GM13977 (cell line): ENCODE results near the gene MTOR.

ENCODE experiments used
- DNase-seq: peaks from one replicate; pipeline ENCODE4 v3.0.0; 2012; ENCODE audit warnings: low spot score
- in situ Hi-C: fragments of 300-500 bp; cut with MboI; formaldehyde crosslinking; loops from one replicate; pipeline ENCODE4 v1.12.0; 2022; ENCODE audit warnings: low sequenced_read_pairs, low pct_unique_long_range_greater_than_20kb, mixed read lengths, inconsistent platforms; ENCODE audit not compliant: unreplicated experiment
- TF ChIP-seq, protein P1 (sequence below): IDR thresholded peaks from 2 replicates; pipeline ENCODE4 v1.5.1; 2012; ENCODE audit warnings: mild to moderate bottlenecking, control low read depth; ENCODE audit not compliant: insufficient read depth; ENCODE audit errors: extremely low read depth, missing control alignments

The MTOR gene

DNA sequence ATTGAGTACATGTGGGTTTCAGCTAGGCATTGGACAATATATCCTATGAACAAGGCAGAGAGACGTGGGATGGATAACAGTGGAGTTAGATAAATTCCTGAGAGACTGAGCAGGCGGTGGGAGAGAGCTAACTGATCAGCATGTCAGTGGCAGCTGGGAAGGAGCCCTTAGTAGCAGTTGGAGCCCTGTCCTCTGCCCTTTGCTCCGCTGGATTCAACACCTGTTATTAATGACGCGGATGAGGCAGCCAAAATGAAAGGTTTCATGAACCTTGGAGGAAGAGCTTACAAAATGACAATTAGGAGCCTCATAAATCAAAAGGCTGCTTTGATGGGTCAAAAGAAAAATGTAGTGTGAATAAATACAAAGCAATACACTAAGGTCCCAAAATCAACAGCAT, 26.7 kb upstream of the MTOR start:
- DNase-seq, result no peak
- in situ Hi-C loops, result no loop called here
- TF ChIP-seq, protein P1, sequence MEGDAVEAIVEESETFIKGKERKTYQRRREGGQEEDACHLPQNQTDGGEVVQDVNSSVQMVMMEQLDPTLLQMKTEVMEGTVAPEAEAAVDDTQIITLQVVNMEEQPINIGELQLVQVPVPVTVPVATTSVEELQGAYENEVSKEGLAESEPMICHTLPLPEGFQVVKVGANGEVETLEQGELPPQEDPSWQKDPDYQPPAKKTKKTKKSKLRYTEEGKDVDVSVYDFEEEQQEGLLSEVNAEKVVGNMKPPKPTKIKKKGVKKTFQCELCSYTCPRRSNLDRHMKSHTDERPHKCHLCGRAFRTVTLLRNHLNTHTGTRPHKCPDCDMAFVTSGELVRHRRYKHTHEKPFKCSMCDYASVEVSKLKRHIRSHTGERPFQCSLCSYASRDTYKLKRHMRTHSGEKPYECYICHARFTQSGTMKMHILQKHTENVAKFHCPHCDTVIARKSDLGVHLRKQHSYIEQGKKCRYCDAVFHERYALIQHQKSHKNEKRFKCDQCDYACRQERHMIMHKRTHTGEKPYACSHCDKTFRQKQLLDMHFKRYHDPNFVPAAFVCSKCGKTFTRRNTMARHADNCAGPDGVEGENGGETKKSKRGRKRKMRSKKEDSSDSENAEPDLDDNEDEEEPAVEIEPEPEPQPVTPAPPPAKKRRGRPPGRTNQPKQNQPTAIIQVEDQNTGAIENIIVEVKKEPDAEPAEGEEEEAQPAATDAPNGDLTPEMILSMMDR, result no peak

DNA sequence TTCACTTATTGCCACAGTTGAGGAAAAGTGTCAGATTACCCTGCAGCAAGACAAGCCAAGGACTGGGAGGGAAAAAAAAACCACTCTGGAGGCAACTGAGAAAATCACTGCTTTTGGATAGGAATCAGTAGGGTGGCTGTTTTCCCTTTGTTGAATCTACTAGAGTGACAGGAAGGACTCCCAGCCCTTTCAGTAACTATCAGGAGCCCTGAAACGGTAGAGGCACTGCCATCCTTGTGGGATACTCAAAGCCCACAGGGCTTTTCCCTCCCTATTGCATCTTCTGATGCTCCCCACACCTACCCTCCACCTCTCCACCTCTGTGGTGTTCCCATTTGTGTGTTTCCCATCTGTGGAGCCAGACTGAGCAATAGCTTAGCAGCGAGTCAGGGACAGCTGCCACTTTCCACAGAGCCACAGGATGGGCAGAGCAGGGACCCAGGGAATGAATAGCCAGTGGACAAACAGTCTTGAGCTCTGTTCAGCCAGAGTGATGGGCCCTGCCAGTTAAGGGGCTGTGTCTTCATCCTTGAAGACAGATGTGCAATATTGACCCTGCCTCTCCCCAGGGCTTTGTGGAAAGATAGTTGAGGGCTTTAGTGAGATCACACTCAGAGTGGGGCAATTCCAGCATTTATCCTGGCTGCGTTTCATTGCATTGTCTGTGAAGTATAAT, 24.5 kb upstream of the MTOR start:
- in situ Hi-C loops, result no loop called here
- TF ChIP-seq, protein P1, result no peak
- no peak for DNase-seq

DNA sequence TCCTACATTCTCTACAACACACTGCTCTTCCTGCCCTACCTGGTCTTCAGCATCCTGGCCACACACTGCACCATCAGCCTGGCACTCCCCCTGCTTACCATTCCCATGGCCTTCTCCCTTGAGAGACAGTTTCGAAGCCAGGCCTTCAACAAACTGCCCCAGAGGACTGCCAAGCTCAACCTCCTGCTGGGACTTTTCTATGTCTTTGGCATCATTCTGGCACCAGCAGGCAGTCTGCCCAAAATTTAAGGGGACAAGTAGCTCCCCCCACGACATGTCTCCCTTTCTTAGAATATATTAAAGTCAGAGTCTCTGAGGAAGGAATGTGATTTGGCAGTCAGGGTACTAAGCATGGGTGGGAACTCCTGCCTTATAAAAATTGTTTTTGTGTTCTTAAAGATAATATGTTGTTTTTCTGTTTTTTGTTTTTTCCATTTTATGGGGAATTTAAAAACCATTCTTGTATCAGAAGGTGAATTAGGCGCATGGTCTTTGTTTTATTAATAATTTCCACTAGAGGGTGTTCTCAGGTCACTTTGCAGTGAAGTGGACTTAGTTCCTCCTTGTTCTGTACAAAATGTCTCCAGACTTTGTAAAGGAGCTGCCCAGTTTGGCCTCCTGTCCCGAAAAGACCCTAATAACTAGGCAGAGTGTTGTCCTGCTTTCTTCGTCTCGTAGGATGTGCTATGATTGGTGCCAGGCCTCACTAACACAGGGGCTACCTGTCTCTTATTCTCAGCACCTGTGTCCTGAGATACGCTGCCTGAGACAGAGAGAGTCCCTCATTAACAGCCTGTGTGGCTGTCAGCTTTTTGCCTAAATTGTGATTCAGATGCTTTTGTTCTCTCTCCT, 23.8 kb upstream of the MTOR start:
- DNase-seq, result no peak
- TF ChIP-seq, protein P1, result peak; percentile 14
- in situ Hi-C loops, result no loop called here

DNA sequence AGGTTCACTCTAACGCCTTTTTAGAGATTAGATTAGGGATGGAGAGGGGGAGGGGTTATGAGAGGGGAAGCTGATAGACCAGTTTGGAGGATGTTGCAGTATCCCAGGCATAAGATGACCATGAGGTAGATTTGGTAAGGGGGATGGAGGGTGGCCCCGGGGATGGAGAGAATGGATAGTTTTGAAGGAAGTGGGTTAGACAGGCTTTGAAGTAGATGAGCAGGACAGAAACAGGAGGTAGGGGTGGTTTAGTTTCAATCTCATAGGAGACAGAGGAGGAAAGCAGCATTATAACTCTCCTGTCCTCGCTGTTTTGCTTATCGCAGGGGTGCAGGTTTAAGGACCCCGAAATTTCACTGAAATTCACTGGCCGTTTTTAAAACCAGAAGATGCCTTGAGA, 22.4 kb upstream of the MTOR start:
- DNase-seq, result no peak
- TF ChIP-seq, protein P1, result no peak
- in situ Hi-C loops, result no loop called here

DNA sequence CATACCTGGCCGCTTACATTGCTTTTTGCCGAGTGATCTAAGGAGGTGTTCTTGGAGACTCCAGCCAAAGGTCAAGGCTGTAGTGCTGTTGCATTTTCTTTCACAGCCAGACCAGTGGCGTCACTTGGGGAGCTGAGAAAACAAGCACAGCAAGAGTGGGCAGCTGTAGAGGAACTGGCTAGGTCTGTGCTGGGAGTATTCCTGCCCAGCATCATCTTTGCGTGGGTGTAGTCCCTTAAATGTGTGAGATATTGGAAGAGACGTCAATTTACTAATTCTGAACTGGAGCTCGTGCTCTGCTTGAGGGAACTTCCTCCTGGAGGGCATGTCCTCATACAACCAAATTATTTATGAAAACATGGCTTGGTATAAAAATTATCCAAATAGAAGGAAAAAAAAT, 20.8 kb upstream of the MTOR start:
- DNase-seq, result no peak
- in situ Hi-C loops, result no loop called here
- TF ChIP-seq, protein P1, result no peak

DNA sequence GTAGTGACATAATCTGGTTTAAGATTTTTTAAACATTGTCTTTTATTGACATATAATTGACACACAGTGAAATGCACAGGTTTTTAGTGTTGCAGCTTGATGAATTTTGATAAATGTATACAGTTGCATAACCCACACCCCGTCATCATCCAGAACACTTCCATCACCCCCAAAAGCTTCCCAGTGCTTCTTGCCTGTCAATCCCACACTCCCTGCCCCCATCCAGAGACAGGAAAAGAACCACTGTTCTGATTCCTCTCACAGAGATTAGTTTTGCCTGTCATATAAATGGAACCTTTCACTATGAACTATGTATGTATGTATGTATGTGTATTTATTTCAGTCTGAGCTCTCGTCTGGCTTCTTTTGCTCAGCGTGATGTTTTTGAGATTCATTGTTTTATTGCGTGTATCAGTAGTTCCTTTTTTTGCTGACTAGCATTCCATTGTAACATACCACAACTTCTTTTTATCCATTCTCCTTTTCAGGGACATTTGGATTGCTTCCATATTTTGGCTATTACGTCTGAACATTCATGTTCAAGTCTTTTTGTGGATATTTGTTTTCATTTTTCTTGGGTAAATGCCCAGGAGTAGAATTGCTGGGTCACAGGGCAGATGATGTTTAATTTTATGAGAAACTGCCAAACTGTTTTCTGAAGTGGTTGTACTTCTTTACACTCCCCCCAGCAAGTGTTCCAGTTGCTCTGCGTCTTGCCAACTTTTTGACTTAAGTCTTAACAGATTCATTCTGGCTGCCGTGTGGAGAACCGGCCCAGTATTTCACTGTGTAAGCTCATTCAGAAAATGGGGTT, 19.4 kb upstream of the MTOR start:
- no peak for DNase-seq
- in situ Hi-C loops, result no loop called here
- TF ChIP-seq, protein P1, result no peak
